ENCODE results near the gene RAB3B. TPM values are rescaled to one million over a fixed set of nuclear protein-coding genes. Genes with fewer than 3 reads are reported as not detected.
"Not testable (repeated sequence)": the region's sequence is repeated elsewhere in the genome, so short reads cannot be mapped to it uniquely, and the experiment has no call there.

RAB3B gene
- total RNA-seq, 1 donor from 2014 or later, result not detected

DNA sequence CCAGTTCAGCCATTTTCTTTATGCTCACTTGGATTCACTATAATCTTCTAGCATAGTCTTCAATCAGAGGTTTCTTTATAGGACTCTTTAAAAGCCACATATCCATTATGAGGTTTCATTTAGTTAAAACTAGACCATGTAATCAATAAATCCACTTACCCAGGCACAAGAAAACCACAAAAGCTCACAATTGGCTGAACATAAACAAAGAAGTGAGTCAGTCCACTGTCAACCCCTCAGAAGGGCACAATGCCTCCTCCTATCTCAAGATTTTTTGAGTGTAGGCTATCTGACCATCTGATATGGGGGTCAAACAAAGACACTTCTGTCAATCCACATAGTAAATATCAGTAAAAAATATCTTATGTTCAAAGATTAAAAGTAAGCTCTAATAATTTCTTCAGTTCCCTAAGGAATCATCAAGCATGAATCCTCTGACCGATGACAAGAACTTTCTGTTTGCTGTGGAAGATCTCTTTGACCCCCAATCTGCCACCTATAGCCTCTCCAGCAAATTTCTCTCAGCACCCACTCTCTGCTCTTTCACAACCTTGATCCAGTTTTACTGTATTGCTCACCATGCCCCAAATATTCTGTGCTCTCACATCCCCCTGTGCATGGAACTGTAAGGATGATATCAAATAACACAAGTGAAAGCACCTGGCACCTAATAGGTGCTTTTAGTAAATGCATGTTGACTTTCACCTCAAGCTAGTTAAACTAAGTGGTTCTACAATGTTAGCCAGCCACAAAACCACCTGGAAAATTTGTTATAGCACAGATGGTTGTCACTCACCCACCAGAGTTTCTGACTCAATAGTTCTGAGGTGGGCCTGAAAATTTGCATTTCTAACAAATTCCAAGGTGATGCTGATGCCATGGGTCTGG, 16.7 kb downstream of the RAB3B start:
- Histone ChIP-seq H3K9me3 (no peaks in the 10 kb centered on the region), H3K27ac (no peak overlapping the region), H3K4me1 (no peaks in the 10 kb centered on the region), H3K4me3 (no peak overlapping the region), H3K36me3 (no peaks in the 10 kb centered on the region), H3K27me3 (no peaks in the 10 kb centered on the region)
- TF ChIP-seq, protein P1, sequence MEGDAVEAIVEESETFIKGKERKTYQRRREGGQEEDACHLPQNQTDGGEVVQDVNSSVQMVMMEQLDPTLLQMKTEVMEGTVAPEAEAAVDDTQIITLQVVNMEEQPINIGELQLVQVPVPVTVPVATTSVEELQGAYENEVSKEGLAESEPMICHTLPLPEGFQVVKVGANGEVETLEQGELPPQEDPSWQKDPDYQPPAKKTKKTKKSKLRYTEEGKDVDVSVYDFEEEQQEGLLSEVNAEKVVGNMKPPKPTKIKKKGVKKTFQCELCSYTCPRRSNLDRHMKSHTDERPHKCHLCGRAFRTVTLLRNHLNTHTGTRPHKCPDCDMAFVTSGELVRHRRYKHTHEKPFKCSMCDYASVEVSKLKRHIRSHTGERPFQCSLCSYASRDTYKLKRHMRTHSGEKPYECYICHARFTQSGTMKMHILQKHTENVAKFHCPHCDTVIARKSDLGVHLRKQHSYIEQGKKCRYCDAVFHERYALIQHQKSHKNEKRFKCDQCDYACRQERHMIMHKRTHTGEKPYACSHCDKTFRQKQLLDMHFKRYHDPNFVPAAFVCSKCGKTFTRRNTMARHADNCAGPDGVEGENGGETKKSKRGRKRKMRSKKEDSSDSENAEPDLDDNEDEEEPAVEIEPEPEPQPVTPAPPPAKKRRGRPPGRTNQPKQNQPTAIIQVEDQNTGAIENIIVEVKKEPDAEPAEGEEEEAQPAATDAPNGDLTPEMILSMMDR (IDR thresholded peaks at IDR 0.05), result no peak
- intact Hi-C loops (cut with DNase I), result no loop called here
- DNase-seq (ENCODE audit: low spot score in 2 of 2), result no peak

DNA sequence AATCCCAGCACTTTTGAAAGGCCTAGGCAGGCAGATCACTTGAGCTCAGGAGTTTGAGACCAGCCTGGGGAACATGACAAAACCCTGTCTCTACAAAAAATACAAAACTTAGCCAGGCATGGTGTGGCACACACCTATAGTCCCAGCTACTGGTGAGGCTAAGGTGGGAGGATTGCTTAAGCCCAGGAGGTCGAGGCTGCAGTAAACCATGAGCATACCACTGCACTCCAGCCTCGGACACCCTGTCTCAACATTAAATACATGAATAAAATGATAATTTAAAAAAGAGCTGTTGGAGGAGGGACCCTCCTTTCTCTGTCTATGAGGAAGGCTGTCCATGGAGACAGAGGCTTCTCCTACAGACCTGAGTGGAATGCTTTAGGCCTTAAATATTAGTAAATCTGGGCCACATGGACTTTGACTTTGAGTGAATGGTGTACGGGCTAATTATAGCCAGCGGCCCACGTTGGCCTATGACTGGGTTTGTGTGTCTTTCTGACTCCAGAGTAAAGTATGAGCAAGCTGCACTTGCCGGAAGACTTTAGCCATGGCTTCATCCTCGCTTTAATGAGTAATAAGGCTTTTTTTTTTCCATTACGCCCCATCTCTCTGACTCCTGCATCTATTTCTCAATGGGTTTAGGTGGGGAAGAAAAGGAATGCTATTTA, 21.3 kb downstream of the RAB3B start:
- Histone ChIP-seq H3K36me3 (no peaks in the 10 kb centered on the region), H3K27me3 (no peaks in the 10 kb centered on the region), H3K9me3 (no peaks in the 10 kb centered on the region), H3K27ac (no peak overlapping the region), H3K4me1 (no peaks in the 10 kb centered on the region), H3K4me3 (no peak overlapping the region)
- DNase-seq (ENCODE audit: low spot score in 2 of 2), result no peak
- intact Hi-C loops (cut with DNase I), result no loop called here
- TF ChIP-seq, protein P1 (IDR thresholded peaks at IDR 0.05), result no peak

DNA sequence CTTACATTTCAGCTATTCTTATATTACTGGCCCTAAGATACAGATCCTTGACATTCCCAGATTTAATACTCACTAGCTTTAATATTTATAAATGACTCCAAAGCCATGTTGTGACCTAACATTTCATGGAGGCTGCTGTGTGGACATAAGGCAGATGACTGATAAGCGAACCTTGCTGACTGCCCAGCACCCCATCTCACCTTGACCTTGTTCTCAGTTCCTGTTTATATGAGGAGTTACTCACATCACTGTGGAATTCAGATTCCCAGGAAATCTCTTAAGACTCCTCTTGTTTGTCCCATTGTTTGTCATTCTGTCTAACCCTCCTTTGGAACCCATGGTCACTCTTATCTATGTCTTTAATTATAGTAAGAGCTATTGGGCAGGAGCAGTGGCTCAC, 21.9 kb downstream of the RAB3B start:
- no peaks in the 10 kb centered on the region for H3K4me1 ChIP-seq
- H3K36me3 ChIP-seq, result no peaks in the 10 kb centered on the region
- no peak overlapping the region for H3K27ac ChIP-seq
- no peaks in the 10 kb centered on the region for H3K9me3 ChIP-seq
- TF ChIP-seq, protein P1 (IDR thresholded peaks at IDR 0.05), result no peak
- H3K27me3 ChIP-seq, result no peaks in the 10 kb centered on the region
- intact Hi-C loops (cut with DNase I), result no loop called here
- DNase-seq (ENCODE audit: low spot score in 2 of 2), result no peak
- H3K4me3 ChIP-seq, result no peak overlapping the region

DNA sequence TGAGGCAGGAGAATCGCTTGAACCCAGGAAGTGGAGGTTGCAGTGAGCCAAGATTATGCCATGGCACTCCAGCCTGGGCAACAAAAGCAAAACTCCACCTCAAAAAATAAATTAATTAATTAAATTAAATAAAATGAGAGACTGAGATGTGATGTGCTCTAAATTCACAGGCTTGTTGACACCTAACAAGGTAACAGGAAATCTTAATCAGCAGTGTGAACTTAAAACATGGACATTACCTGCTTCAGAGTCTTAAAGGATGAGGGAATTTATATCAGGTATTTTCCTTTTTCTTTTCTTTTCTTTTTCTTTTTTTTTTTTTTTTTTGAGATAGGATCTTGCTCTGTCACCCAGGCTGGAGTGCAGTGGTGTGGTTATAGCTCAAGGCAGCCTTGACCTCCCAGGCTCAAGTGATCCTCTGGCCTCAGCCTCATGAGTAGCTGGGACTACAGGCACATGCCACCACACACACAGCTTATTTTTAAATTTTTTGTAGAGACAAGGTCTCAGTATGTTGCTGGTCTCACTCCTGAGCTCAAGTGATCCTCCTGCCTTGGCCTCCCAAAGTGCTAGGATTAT, 23.2 kb downstream of the RAB3B start:
- H3K27ac ChIP-seq; intact Hi-C loops (cut with DNase I); DNase-seq (ENCODE audit: low spot score in 2 of 2); H3K4me1 ChIP-seq; H3K4me3 ChIP-seq; H3K9me3 ChIP-seq; H3K27me3 ChIP-seq; H3K36me3 ChIP-seq: not testable (repeated sequence)

DNA sequence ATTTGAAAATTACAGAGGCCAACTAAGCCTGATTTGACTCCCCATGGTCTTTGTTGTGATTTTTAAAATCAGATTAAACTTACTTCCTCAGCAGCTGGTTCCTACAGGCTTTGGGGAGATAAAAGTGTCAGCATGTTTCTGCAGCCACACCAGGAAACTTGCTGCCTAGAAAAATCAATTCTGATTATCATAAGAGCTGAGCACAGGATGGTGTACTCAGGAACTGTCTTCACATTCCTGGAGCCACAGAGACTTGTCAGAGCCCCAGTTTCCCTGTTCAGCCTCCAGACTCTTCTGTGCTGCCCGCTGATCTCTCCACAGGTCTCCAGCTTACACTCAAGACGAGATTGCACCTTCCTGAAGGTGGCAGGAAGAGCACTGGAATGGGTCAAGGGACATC, 23.9 kb downstream of the RAB3B start:
- TF ChIP-seq, protein P1 (IDR thresholded peaks at IDR 0.05), result no peak
- intact Hi-C loops (cut with DNase I), result no loop called here
- Histone ChIP-seq H3K36me3 (no peaks in the 10 kb centered on the region), H3K27ac (no peak overlapping the region), H3K4me1 (no peaks in the 10 kb centered on the region), H3K9me3 (no peaks in the 10 kb centered on the region), H3K27me3 (no peaks in the 10 kb centered on the region), H3K4me3 (no peak overlapping the region)
- no peak for DNase-seq (ENCODE audit: low spot score in 2 of 2)

DNA sequence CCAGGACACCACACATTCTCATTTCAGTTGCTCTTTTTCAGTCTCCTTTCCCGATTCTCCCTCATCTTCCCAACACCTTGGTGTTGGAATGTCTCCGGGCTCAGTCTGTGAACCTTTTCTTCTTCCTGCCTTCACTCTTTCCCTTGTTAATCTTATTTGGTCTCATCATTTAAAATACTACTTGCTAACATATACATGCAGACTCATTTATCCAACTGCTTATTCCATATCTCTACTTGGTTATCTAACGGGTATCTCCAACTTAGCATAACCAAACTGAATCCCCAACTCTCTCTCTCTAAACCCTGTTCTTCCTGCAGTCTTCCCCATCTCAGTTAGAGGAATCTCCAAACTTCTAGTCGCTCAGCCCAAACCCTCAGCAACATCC, 26.2 kb downstream of the RAB3B start:
- Histone ChIP-seq H3K27me3 (no peaks in the 10 kb centered on the region), H3K36me3 (no peaks in the 10 kb centered on the region), H3K9me3 (no peaks in the 10 kb centered on the region), H3K4me1 (no peaks in the 10 kb centered on the region), H3K27ac (no peak overlapping the region), H3K4me3 (no peak overlapping the region)
- intact Hi-C loops (cut with DNase I), result no loop called here
- TF ChIP-seq, protein P1 (IDR thresholded peaks at IDR 0.05), result no peak
- DNase-seq (ENCODE audit: low spot score in 2 of 2), result no peak
